Cardiac muscle cell (in vitro differentiated cells and primary cell): Measurements from ENCODE around the gene ZIM2. TPM values are rescaled to one million over a fixed set of nuclear protein-coding genes. Genes with fewer than 3 reads are reported as not detected.

ENCODE experiments used
- DNase-seq, 2 donors: peaks; one replicate each; pipeline versions ENCODE4 v3.0.0 to v3.0.0-alpha.2; 2010 to 2017; ENCODE audit warnings: low read depth in 1 of 2, low spot score in 1 of 2
- H3K27ac ChIP-seq: fragments of 200-600 bp; sonication (generic); 2 replicates; pipeline ENCODE4 v1.5.1; 2016
- H3K27me3 ChIP-seq: fragments of 200-600 bp; sonication (generic); 2 replicates; pipeline ENCODE4 v1.6.0; 2016; ENCODE audit warnings: control low read depth
- H3K36me3 ChIP-seq: fragments of 200-600 bp; sonication (generic); 2 replicates; pipeline ENCODE4 v1.5.1; 2016; ENCODE audit warnings: control low read depth
- H3K4me1 ChIP-seq: fragments of 200-600 bp; sonication (generic); 2 replicates; pipeline ENCODE4 v1.8.1; 2017; ENCODE audit warnings: low read depth, mild to moderate bottlenecking, mixed run types
- H3K4me3 ChIP-seq: fragments of 200-600 bp; sonication (generic); 2 replicates; pipeline ENCODE4 v1.5.1; 2016; ENCODE audit warnings: mild to moderate bottlenecking
- H3K9me3 ChIP-seq: fragments of 200-600 bp; sonication (generic); 2 replicates; pipeline ENCODE4 v1.5.1; 2017; ENCODE audit warnings: low read depth, mild to moderate bottlenecking, control low read depth
- polyA plus RNA-seq: library from polyadenylated mRNA; unstranded; fragments of >200 nt; fragmentation: Nextera tagmentation; extraction: Ambion mirVana; gene quantifications from 2 replicates; pipeline ENCODE4 v1.2.1, GENCODE V29; 2016
- total RNA-seq: library from RNA; depleted of rRNA; stranded (reverse); fragments of >200 nt; gene quantifications from 2 replicates; pipeline ENCODE4 v1.2.3, GENCODE V29; 2016
- TF ChIP-seq, protein P1 (sequence below): IDR thresholded peaks from 2 replicates; pipeline ENCODE4 v1.5.1; 2012; ENCODE audit warnings: low read depth, mild to moderate bottlenecking, low read length

ZIM2 gene
- total and polyA plus RNA-seq, 2 experiments from 2014 or later = not detected

DNA sequence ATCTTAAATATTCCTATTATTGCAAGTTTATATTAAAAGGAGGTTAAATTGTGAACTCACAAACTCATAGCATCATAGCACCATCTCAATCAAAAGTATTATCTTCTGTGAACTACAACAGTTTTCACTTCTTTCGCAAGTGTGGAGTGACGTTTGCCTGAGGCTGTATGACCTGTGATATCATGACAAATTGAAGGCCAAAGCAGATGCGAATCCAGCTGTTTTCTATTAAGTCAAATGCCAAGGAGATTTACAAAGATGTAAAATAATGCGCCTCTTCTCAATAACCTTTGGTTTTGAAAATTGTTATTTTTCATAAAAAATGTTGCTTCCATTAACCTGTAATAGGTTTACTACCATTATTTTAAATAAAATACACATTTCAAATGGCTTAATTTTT, 7.6 kb upstream of the ZIM2 start:
- no peaks in the 10 kb centered on the region for H3K36me3 ChIP-seq
- H3K4me3 ChIP-seq = no peak overlapping the region
- no peak overlapping the region for H3K27ac ChIP-seq
- H3K4me1 ChIP-seq = no peaks in the 10 kb centered on the region
- no peaks in the 10 kb centered on the region for H3K27me3 ChIP-seq
- TF ChIP-seq, protein P1, sequence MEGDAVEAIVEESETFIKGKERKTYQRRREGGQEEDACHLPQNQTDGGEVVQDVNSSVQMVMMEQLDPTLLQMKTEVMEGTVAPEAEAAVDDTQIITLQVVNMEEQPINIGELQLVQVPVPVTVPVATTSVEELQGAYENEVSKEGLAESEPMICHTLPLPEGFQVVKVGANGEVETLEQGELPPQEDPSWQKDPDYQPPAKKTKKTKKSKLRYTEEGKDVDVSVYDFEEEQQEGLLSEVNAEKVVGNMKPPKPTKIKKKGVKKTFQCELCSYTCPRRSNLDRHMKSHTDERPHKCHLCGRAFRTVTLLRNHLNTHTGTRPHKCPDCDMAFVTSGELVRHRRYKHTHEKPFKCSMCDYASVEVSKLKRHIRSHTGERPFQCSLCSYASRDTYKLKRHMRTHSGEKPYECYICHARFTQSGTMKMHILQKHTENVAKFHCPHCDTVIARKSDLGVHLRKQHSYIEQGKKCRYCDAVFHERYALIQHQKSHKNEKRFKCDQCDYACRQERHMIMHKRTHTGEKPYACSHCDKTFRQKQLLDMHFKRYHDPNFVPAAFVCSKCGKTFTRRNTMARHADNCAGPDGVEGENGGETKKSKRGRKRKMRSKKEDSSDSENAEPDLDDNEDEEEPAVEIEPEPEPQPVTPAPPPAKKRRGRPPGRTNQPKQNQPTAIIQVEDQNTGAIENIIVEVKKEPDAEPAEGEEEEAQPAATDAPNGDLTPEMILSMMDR = no peak
- no peak for DNase-seq
- H3K9me3 ChIP-seq = no peaks in the 10 kb centered on the region

DNA sequence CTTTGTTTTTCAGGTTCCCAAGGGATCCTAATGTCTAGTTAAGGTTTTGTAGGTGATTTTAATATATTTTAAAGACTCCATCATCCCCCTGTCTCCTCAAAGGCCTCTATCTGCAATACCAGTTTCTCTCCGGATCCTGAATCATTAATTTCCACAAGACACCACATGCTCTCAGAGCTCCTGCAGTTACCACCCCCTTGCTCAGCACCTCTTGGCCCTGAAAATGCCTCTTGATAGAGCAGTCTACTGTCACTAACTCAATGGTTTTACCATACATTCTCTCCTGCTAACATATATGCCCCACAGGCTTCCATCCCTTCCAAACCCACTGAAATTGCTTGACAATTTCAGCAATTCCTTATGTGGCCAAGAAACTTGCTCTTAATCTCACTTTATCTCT, 1.9 kb upstream of the ZIM2 start:
- Histone ChIP-seq H3K36me3 (no peaks in the 10 kb centered on the region), H3K4me3 (no peak overlapping the region), H3K9me3 (no peaks in the 10 kb centered on the region), H3K27ac (no peak overlapping the region), H3K4me1 (no peaks in the 10 kb centered on the region), H3K27me3 (no peaks in the 10 kb centered on the region)
- TF ChIP-seq, protein P1 = no peak
- DNase-seq = no peak

DNA sequence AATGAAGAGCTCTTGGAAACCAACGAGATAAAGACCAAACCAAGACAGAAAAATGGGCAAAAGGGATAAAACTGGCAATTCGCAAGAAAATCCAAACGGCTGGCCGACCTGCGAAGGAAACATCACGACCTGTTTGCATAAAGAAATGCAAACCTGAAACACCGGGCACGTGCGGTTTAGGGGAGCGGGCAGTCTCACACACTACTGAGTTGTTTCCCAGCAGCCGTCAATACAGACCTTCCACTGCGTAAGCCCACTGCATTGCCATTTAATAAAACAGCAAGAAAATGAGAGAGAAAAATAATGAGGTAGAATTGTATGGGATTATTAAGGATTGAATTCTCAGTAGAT, 642 bp upstream of the ZIM2 start:
- no peaks in the 10 kb centered on the region for H3K27me3 ChIP-seq
- no peaks in the 10 kb centered on the region for H3K4me1 ChIP-seq
- TF ChIP-seq, protein P1 = no peak
- no peaks in the 10 kb centered on the region for H3K9me3 ChIP-seq
- H3K4me3 ChIP-seq = no peak overlapping the region
- H3K27ac ChIP-seq = no peak overlapping the region
- no peaks in the 10 kb centered on the region for H3K36me3 ChIP-seq
- no peak for DNase-seq

DNA sequence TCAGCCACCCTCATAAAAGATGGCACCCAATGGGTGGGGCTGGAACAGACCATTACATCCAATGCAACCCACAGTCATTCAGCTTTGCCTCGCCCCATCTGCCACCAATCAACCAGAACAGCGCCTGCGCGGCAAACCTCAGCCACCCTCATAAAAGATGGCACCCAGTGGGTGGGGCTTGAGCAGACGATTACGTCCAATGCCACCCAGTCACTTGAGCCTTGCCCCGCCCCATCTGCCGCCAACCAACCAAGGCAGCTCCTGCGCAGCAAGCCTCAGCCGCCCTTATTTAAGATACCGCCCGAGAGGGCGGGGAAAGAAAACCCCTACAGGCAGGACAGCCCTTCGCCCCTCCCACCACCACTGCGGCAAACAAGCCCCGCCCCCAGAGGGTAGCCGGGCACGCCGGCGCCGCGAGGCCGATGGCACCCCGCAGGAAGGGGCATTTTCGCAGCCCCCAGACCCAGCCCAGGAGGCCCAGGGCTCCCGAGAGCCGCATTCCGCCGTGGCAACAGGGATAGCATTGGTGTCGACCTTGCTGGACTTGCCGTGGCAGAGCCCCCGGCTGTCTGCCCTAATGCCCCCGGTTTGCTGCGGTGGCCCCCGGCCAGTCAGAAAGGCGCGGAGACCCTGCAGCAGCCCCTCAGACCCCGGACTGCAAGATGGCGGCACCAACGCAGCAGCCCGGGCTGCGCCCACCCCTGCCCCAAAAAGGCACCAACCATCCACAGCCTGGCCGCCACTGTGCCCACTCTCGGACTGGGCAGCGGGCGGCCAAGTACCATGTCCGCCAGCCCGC, 675 bp downstream of the ZIM2 start:
- no peak overlapping the region for H3K4me3 ChIP-seq
- no peaks in the 10 kb centered on the region for H3K36me3 ChIP-seq
- H3K4me1 ChIP-seq = no peaks in the 10 kb centered on the region
- DNase-seq = peak in 1 of 2 donors; percentile 96
- no peaks in the 10 kb centered on the region for H3K9me3 ChIP-seq
- H3K27me3 ChIP-seq = no peaks in the 10 kb centered on the region
- no peak overlapping the region for H3K27ac ChIP-seq
- TF ChIP-seq, protein P1 = no peak

DNA sequence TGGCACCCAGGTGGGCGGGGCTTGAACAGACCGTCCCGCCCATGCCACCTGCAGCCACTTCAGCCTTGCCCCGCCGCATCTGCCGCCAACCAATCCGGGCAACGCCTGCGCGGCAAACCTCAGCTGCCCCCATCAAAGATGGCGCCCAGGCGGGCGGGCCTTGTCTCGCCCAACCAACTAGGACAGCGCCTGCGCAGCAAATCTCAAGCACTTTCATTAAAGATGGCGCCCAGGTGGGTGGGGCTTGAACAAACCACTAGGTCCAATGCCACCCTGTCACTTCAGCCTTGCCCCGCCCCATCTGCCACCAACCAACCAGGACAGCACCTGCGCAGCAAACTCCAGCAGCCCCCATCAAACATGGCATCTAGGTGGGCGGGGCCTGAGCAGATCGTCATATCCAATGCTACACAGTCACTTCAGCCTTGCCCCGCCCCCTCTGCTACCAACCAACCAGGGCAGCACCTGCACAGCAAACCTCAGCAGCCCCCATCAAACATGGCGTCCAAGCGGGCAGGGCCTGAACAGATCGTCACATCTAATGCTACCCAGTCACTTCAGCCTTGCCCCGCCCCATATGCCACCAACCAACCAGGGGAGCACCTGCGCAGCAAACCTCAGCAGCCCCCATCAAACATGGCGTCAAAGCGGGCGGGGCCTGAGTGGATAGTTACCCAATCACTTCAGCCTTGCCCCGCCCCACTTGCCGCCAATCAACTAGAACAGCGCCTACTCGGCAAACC, 1.4 kb downstream of the ZIM2 start:
- Histone ChIP-seq H3K4me3 (no peak overlapping the region), H3K27ac (no peak overlapping the region), H3K27me3 (no peaks in the 10 kb centered on the region), H3K4me1 (no peaks in the 10 kb centered on the region), H3K36me3 (no peaks in the 10 kb centered on the region), H3K9me3 (no peaks in the 10 kb centered on the region)
- DNase-seq = peak in 1 of 2 donors; percentile 97
- TF ChIP-seq, protein P1 = no peak
